HG02798 (cell line): ENCODE data around the gene ZSCAN20.

ENCODE experiments used
- ATAC-seq: cut with Tn5 transposase; IDR thresholded peaks from one replicate; pipeline ENCODE4 v1.9.1; 2021; ENCODE audit warnings: mild to moderate bottlenecking; ENCODE audit not compliant: unreplicated experiment, poor library complexity

Gene ZSCAN20

DNA sequence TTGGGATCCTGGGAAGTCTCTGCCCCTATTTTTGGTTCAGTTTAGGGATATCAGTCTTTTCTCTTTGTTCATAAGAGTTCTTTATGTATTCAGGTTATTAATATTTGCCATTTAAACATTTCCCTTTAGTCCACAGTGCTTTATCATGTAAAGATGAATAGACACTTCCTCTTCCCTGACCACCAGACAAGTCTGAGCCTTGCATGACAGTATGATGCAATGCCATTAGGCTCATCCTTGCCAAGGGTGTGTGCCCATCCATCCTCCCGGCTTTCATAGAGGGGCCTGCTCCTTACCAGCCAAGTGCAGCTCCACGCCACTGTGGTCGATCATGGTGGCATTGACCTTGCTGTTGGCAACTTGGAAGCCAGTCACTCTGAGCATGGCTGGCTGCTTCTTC lies 52.1 kb downstream of the ZSCAN20 start:
- no peak for ATAC-seq

DNA sequence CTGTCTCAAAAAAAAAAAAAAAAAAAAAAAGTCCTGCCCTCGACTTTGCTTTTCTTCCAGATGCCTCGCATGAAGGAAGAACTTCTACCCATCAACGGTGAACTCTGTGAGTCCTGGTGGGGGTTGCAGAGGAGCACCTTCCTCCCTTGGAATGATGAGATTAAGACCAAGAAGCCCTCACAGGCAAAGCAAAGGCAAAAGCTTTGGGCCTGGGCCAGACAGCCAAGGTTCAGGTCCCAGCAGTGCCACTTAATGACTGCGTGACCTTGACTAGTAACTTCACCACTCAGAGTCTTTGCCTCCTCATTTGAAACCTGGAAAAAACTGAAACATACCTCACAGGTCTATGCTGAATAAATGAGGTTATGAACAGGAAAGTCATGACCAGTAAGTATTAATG lies 55.5 kb downstream of the ZSCAN20 start:
- no peak for ATAC-seq

GRCh38 chr1:33529957-33530356 lies 57.5 kb downstream of the ZSCAN20 start:
- no peak for ATAC-seq

DNA sequence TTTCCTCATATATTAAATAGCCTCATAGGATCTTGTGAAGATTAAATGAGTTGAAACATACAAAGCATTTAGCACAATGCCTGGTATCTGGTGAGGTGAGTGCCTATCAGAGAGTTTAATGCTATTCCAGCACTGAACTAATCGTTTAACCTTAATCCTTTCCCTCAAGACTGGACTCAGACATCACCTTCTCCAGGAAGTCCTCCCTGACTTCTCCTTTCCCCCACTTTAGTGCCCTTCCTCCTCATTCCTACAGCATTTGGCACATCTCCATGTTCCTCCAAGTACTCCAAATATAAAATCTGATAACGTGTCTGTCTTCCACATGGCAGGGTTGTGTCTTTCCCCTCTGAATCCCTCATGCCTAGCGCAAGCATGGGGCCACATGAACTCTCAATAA lies 59.8 kb downstream of the ZSCAN20 start:
- ATAC-seq = no peak

DNA sequence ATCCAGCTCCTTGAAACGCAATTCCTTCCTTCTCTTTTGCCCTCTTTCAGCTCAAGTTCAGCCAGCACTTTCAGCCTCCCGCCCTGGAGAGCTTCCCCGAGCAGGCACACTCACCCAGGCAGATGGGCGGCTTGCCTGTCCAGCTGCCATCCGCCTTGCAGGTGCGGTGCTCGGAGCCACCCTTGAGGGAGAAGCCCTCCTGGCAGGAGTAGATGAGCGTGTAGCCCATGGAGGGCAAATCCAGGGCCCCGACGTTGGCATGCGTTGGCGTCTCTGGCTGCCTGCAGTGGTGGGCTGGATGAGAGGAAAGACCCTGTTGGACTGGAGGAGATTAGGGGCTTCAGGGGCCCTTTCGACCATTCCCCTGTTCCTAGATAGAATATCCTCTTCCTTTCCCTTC lies 60.5 kb downstream of the ZSCAN20 start:
- ATAC-seq = no peak

- no peak for ATAC-seq
Observed at GRCh38 chr1:33535334-33535733, 62.9 kb downstream of the ZSCAN20 start.

GRCh38 chr1:33537885-33538284 lies 65.4 kb downstream of the ZSCAN20 start:
- no peak for ATAC-seq

DNA sequence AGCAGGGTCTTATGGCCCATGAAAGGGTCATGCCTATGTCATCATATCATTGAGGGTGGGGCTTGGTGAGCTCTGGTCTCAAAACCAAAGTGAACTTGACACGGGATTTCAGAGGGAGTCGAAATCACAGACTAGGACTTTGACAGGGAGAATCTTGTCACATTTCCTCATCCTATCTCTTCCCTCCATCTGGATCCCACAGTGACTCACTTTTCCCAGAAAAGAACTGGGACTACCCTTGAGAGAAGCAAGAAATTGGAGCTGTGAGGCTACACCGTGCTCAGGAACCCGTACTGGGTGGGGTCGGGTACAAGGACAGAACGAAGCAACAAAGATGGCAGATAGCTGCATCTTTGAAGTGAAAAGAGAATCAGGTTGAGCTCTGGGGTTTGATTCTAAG lies 69.5 kb downstream of the ZSCAN20 start:
- no peak for ATAC-seq
